SK-N-MC (cell line): ENCODE measurements around the gene PTH2R.

Experiments used
- DNase-seq: peaks from one replicate; pipeline ENCODE4 v3.0.0-alpha.2; 2011; ENCODE audit warnings: low read depth, low spot score
- H3K27ac ChIP-seq: fragments of 200-600 bp; sonication (generic); 2 replicates; pipeline ENCODE4 v1.5.1; 2016; ENCODE audit warnings: mixed run types
- H3K36me3 ChIP-seq: fragments of 200-600 bp; sonication (generic); 2 replicates; pipeline ENCODE4 v1.6.1; 2017; ENCODE audit warnings: antibody characterized with exemption, low read length, mixed read lengths; ENCODE audit not compliant: insufficient read depth
- H3K4me3 ChIP-seq: fragments of 200-600 bp; sonication (generic); 2 replicates; pipeline ENCODE4 v1.5.1; 2016
- H3K9ac ChIP-seq: fragments of 200-600 bp; sonication (generic); 2 replicates; pipeline ENCODE4 v1.8.0; 2017; ENCODE audit warnings: mixed run types, mixed read lengths; ENCODE audit not compliant: insufficient read length
- H3K9me3 ChIP-seq: fragments of 200-600 bp; sonication (generic); 2 replicates; pipeline ENCODE4 v1.6.1; 2017; ENCODE audit warnings: low read depth, mild to moderate bottlenecking, antibody characterized with exemption, low read length, moderate library complexity, mixed read lengths
- EZH2 ChIP-seq: fragments of 200-600 bp; sonication (generic); IDR thresholded peaks from one replicate; pipeline ENCODE4 v1.6.1; 2017; ENCODE audit warnings: antibody characterized with exemption
- FOXP2 ChIP-seq: optimal IDR thresholded peaks from 2 replicates; pipeline ENCODE3; 2011; ENCODE audit warnings: mild to moderate bottlenecking, moderate library complexity; ENCODE audit not compliant: insufficient read depth; ENCODE audit errors: extremely low read length, control extremely low read depth
- POLR2AphosphoS5 ChIP-seq: IDR thresholded peaks from 2 replicates; pipeline ENCODE4 v1.6.1; 2012; ENCODE audit warnings: mild to moderate bottlenecking, low read depth, low read length, borderline replicate concordance

PTH2R gene

GRCh38 chr2:208406474-208407451 is at the start of gene PTH2R:
Gene PTH2R, plus strand, starts transcription at chr2:208406792. Its CDS starts 252 bp downstream, at chr2:208407044.
- DNase-seq = no peak
- H3K4me3 ChIP-seq = peak within 1 kb of the TSS; percentile 62
- H3K36me3 ChIP-seq = no peaks in the 10 kb centered on the region
- H3K9ac ChIP-seq = no peak within 1 kb of the TSS
- no peak for TF ChIP-seq EZH2
- H3K9me3 ChIP-seq = no peaks in the 10 kb centered on the region
- no peak within 1 kb of the TSS for H3K27ac ChIP-seq

- no peak for TF ChIP-seq FOXP2
- no peak for TF ChIP-seq EZH2
- TF ChIP-seq POLR2AphosphoS5 = no peak
- Histone ChIP-seq H3K27ac (no peak overlapping the region), H3K4me3 (no peak overlapping the region), H3K9ac (no peak overlapping the region), H3K36me3 (peaks cover 35% of the 10 kb centered on the region), H3K9me3 (no peaks in the 10 kb centered on the region; the same call in 1 of the 2 replicates)
- no peak for DNase-seq
These were observed 49.6 kb upstream of the PTH2R start for GRCh38 chr2:208356846-208357574.

GRCh38 chr2:208358758-208359631 is 47.6 kb upstream of the PTH2R start:
- no peak for TF ChIP-seq POLR2AphosphoS5
- TF ChIP-seq FOXP2 = no peak
- no peak for TF ChIP-seq EZH2
- no peak for DNase-seq
- peaks cover 17% of the 10 kb centered on the region for H3K36me3 ChIP-seq
- no peak overlapping the region for H3K9ac ChIP-seq
- no peak overlapping the region for H3K4me3 ChIP-seq
- H3K9me3 ChIP-seq = no peaks in the 10 kb centered on the region; the same call in 1 of the 2 replicates
- H3K27ac ChIP-seq = no peak overlapping the region

- Histone ChIP-seq H3K27ac (no peak overlapping the region), H3K9ac (no peak overlapping the region), H3K36me3 (peaks cover 11% of the 10 kb centered on the region; the same call in 1 of the 2 replicates), H3K9me3 (no peaks in the 10 kb centered on the region; the same call in 1 of the 2 replicates), H3K4me3 (no peak overlapping the region)
- TF ChIP-seq POLR2AphosphoS5 = no peak
- TF ChIP-seq FOXP2 = no peak
- no peak for TF ChIP-seq EZH2
- no peak for DNase-seq
These were observed 47.0 kb upstream of the PTH2R start for GRCh38 chr2:208359632-208359986.

- no peak for DNase-seq
- Histone ChIP-seq H3K27ac (no peak overlapping the region), H3K4me3 (no peak overlapping the region), H3K9ac (no peak overlapping the region), H3K36me3 (peaks cover 3% of the 10 kb centered on the region; the same call in 1 of the 2 replicates), H3K9me3 (no peaks in the 10 kb centered on the region)
- TF ChIP-seq EZH2 (no peak), FOXP2 (no peak), POLR2AphosphoS5 (no peak)
These were observed 46.1 kb upstream of the PTH2R start for GRCh38 chr2:208360259-208361076.

GRCh38 chr2:208361077-208361441 is 45.5 kb upstream of the PTH2R start:
- Histone ChIP-seq H3K9me3 (no peaks in the 10 kb centered on the region), H3K9ac (no peak overlapping the region), H3K27ac (no peak overlapping the region), H3K4me3 (no peak overlapping the region), H3K36me3 (0 out of 2 replicates have a peak, but pooled peaks cover 3% of the 10 kb centered on the region)
- no peak for DNase-seq
- TF ChIP-seq FOXP2 (no peak), EZH2 (no peak), POLR2AphosphoS5 (no peak)

- Histone ChIP-seq H3K36me3 (no peaks in the 10 kb centered on the region), H3K9ac (no peak overlapping the region), H3K4me3 (no peak overlapping the region), H3K9me3 (no peaks in the 10 kb centered on the region), H3K27ac (no peak overlapping the region)
- TF ChIP-seq EZH2 (no peak), POLR2AphosphoS5 (no peak), FOXP2 (no peak)
- no peak for DNase-seq
These were observed 43.1 kb upstream of the PTH2R start for GRCh38 chr2:208363485-208363884.
